ENCODE measurements around the gene TDRD7.

Gene TDRD7

GRCh38 chr9:97525451-97525850 is 113.6 kb downstream of the TDRD7 start:
- no peak for DNase-seq (ENCODE audit: low spot score)

DNA sequence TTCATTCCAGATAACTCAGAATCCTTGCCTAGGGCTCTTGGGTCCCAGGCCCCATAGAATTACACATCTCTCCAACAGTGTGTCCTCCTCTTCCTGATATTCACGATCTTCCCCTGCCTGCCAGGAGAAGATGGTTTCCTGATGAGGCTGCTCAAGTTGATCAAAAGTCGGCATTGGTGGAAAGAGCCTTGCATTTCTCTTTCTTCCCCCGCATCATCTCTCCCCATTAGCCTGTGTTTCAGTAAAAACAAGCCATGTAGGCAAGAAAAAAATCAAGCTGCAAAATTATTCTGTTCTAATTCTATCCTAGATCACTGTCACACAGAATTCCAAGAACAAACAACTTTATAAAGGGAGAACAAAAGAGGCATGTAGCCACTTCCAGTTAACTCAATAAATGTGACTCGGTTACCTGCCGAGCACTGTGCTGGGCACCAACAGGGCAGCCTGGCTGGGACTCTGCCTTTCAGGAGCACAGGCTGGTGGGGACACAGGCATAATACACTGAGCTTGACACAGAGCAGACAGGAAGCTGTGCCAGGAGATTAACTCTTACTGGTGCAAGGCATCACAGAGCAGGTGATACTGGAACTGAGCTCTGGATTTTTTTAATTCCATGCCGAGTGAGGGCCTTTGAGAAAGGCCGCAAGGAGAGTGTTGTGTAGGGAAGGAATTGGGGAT is 115.1 kb downstream of the TDRD7 start:
- DNase-seq (ENCODE audit: low spot score): no peak

GRCh38 chr9:97527626-97528528 is 116.0 kb downstream of the TDRD7 start:
- no peak for DNase-seq (ENCODE audit: low spot score)

DNA sequence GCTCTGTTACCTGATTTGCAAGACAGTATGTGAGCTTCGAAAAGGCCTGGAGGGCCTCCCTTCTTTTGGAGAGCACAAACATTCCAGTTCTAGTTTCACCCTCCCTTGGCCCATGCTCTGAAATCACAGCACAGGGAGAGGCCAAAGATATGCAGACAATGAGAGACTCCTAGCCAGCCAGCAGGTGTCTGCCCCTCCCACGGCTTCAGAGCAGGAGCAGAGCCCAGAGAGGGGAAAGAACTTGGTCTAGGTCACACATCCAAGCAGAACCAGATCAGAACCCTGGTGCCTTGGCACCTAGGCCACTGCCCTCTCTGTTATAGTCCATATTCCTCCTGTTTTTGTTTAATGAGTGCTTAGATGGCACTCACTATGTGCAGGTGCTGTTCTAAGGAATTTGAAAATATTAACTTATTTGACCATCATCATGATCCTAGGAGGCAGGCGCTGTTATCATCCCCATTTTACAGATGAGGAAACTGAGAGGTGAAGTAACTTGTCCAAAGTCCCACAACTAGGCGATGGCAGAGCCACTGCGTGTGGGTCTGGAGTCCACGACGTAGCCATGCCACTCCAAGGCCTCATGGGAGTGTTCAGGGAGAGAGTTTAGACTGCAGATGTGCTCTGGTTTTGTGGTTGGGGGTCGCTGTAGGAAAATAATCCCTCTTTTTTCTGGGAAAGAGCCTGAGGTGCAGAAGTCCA is 116.8 kb downstream of the TDRD7 start:
- no peak for DNase-seq (ENCODE audit: low spot score)

DNA sequence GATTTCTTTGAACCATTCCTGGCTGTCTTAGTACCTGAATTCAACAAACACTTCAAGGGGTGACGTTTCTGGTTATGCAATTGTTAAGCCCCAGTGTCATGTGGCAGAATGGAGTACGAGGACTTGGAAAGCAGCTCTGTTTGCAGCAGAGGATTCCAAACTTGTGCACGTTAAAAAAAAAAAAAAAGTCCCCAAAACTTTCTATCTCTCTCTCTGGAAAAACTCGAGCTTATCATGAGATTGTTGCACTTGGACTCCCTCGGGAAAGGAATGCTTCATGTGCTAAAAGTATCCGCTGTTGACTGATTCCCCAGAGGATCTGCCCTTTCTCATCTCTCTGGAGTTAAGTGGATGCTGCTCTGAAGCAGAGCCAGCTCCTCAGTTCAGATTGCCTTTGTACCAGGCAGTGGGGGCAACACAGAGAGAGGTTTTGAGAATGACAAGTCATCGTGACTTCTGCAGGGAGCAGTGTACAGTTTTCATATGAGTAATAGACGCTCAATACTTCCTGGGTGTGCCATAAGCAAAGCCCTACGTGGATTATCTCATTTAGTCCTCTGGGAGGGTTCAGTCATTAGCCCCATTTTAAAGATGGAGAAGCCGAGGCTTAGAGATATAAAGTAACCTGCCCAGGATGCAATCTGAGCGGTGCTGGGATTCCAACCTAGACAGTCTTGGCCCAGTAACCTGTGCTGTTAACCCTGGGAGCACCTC is 117.6 kb downstream of the TDRD7 start:
- DNase-seq (ENCODE audit: low spot score): no peak

- DNase-seq (ENCODE audit: low spot score): no peak
Observed at GRCh38 chr9:97531888-97532376, 120.0 kb downstream of the TDRD7 start.

- DNase-seq (ENCODE audit: low spot score): no peak
Observed at GRCh38 chr9:97534185-97534584, 122.3 kb downstream of the TDRD7 start.

DNA sequence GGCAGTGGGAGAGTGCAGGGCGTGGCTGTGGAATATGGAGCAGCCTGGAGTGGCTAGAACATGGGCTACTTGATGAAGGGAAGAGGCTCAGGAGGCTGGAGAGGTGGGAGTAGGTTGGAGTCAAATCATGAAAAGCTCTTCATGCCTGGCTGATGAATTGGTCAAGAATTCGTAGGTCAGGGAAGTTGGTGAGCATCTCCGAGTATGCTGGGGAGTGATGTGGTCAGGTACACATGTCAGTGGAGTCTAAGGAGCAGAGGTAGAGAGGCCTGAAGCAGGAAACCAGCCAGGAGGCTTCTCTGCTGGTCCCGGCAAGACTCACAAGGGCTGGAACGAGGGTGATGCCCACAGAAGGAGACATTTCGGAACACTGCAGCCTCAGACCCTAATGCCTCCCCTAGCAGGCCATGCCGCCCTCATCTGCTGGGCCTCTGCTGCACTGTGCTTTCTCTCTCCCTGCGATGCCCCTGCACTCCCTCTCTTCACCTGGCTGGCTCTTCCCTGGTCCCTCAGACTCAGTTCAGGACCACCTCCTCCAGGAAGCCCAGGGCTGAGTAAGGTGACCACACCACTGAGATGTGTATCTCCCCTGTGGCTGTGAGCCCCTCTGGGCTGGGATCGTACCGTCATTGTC is 123.2 kb downstream of the TDRD7 start:
- no peak for DNase-seq (ENCODE audit: low spot score)

- no peak for DNase-seq (ENCODE audit: low spot score)
Observed at GRCh38 chr9:97535771-97536170, 123.9 kb downstream of the TDRD7 start.

DNA sequence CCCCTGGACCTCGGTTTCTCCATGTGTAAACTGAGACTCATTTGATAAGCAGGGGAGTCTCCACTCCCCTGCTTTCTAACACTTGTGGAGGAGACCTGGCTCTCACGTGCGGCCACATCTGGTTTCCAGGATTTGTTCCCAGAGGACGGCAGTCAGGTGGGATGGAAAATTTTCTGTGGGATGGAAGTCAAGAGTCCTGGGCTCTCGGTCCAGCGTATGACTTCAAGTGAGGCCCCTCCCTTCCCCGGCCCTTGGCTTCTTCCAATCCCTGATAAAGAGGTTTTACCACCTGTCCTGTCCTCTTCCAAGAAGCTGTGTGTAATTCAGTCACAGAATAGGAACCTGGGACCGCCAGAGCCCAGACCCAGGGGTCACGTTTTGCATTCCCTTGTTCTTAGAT is 124.6 kb downstream of the TDRD7 start:
- DNase-seq (ENCODE audit: low spot score): no peak

- DNase-seq (ENCODE audit: low spot score): no peak
Observed at GRCh38 chr9:97543561-97543960, 131.7 kb downstream of the TDRD7 start.

DNA sequence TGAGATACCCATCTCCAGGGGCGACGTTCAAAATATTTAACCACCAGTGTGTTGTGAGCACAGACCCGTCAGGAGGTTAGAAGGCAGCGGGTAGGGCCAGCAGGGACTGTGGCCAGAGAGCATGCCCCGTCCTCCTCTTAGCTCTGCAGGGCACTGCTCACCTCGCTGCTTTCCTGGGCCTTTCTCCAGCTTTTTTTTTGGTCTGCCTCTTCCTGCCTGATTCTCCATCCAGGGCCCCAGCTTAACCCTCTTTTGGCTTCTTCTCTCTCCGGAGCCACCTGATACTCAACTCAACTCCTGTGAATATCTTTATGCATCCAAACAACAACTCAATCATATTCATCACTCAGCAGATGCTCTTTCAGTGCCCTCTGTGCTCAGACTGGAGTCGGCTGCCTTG is 133.6 kb downstream of the TDRD7 start:
- DNase-seq (ENCODE audit: low spot score): no peak

Small RNA genes within 50 kb of the gene (small RNA-seq; reads per million reads assigned to genes)
- gene MIR1302-8: 0 reads per million in 2 experiments

All from SK-N-DZ (cell line).